PC-3 (cell line): Measurements from ENCODE around the gene GRXCR1. TPM values are rescaled to one million over a fixed set of nuclear protein-coding genes. Genes with fewer than 3 reads are reported as not detected.

ENCODE experiments used
- ATAC-seq: fragments of 200-7000 bp; cut with Tn5 transposase; 2 replicates; pipeline ENCODE4 v1.9.1; 2020; ENCODE audit warnings: mild to moderate bottlenecking, moderate library complexity
- BruUV-seq: library from RNA; stranded (reverse); fragments of 400-500 nt; replicated peaks from 2 replicates; lab custom pipeline; 2021; lab: Mats Ljungman, UMichigan
- CTCF ChIA-PET: fragments of 300-600 bp; sonication (Branson Sonifier 250); formaldehyde crosslinking; loops from one replicate; lab custom pipeline; 2022; ENCODE audit warnings: antibody characterized with exemption; lab: Charles Lee
- POLR2A ChIA-PET: fragments of 300-600 bp; sonication (Branson Sonifier 250); formaldehyde crosslinking; loops from one replicate; lab custom pipeline; 2022; ENCODE audit warnings: antibody characterized with exemption; ENCODE audit not compliant: unreplicated experiment; lab: Charles Lee
- DNase-seq: peaks from one replicate; pipeline ENCODE4 v3.0.0-alpha.2; 2015
- H2AFZ ChIP-seq: fragments of 300-600 bp; sonication (generic); 2 replicates; pipeline ENCODE4 v1.6.0; 2016; ENCODE audit warnings: antibody characterized with exemption, low read length
- H3F3A ChIP-seq: fragments of 300-600 bp; sonication (generic); one replicate; pipeline ENCODE4 v1.6.0; 2017; ENCODE audit warnings: antibody characterized with exemption, low read length, control low read depth, mild to moderate bottlenecking; ENCODE audit not compliant: unreplicated experiment
- H3K27ac ChIP-seq: fragments of 300-600 bp; sonication (generic); 2 replicates; pipeline ENCODE4 v1.5.1; 2016; ENCODE audit warnings: mild to moderate bottlenecking, low read length
- H3K27me3 ChIP-seq: fragments of 300-600 bp; sonication (generic); 2 replicates; pipeline ENCODE4 v1.6.1; 2016; ENCODE audit warnings: low read length, mixed read lengths
- H3K36me3 ChIP-seq: fragments of 300-600 bp; sonication (generic); 2 replicates; pipeline ENCODE4 v1.6.1; 2016; ENCODE audit warnings: low read depth, mixed run types, low read length, mixed read lengths
- H3K4me1 ChIP-seq: fragments of 300-600 bp; sonication (generic); 2 replicates; pipeline ENCODE4 v1.5.1; 2016; ENCODE audit warnings: low read length; ENCODE audit not compliant: insufficient read depth
- H3K4me2 ChIP-seq: fragments of 300-600 bp; sonication (generic); 2 replicates; pipeline ENCODE4 v1.6.0; 2016; ENCODE audit warnings: low read length
- H3K4me3 ChIP-seq: fragments of 300-600 bp; sonication (generic); 2 replicates; pipeline ENCODE4 v1.5.1; 2016; ENCODE audit warnings: mild to moderate bottlenecking, low read length, mixed read lengths
- H3K79me2 ChIP-seq: fragments of 300-600 bp; sonication (generic); 2 replicates; pipeline ENCODE4 v1.6.1; 2017; ENCODE audit warnings: low read length, mixed read lengths
- H3K9ac ChIP-seq: fragments of 300-600 bp; sonication (generic); 2 replicates; pipeline ENCODE4 v1.6.0; 2016; ENCODE audit warnings: mild to moderate bottlenecking, low read length
- H3K9me2 ChIP-seq: fragments of 300-600 bp; sonication (generic); replicated peaks from 2 replicates; pipeline ENCODE4 v1.6.1; 2016; ENCODE audit warnings: mixed run types, low read length, mixed read lengths
- H3K9me3 ChIP-seq: fragments of 300-600 bp; sonication (generic); 2 replicates; pipeline ENCODE4 v1.6.1; 2016; ENCODE audit warnings: low read length, mixed read lengths
- H4K20me1 ChIP-seq: fragments of 300-600 bp; sonication (generic); 2 replicates; pipeline ENCODE4 v1.6.1; 2016; ENCODE audit warnings: low read length, mixed read lengths
- EZH2 ChIP-seq: fragments of 300-600 bp; sonication (generic); IDR thresholded peaks from one replicate; pipeline ENCODE4 v1.6.1; 2017; ENCODE audit warnings: antibody characterized with exemption, mild to moderate bottlenecking, low read length; ENCODE audit not compliant: unreplicated experiment
- EZH2phosphoT487 ChIP-seq: fragments of 300-600 bp; sonication (generic); IDR thresholded peaks from 2 replicates; pipeline ENCODE4 v1.6.1; 2018; ENCODE audit warnings: mild to moderate bottlenecking, antibody characterized with exemption, low read length, borderline replicate concordance
- intact Hi-C: fragments of 100-400 bp; cut with micrococcal nuclease; formaldehyde crosslinking; loops from 2 replicates; pipeline ENCODE4 v1.9.0; 2023
- total RNA-seq: library from RNA; depleted of rRNA; stranded (reverse); fragments of >200 nt; gene quantifications from 2 replicates; pipeline ENCODE4 v1.2.3, GENCODE V29; 2014
- TF ChIP-seq, protein P1 (sequence below): fragments of 300-600 bp; sonication (generic); conservative IDR thresholded peaks from 2 replicates; pipeline ENCODE4 v1.5.1; 2017; ENCODE audit warnings: antibody characterized with exemption, low read depth, mild to moderate bottlenecking, low read length

The GRXCR1 gene
- total RNA-seq, 1 experiment from 2014 or later: not detected

DNA sequence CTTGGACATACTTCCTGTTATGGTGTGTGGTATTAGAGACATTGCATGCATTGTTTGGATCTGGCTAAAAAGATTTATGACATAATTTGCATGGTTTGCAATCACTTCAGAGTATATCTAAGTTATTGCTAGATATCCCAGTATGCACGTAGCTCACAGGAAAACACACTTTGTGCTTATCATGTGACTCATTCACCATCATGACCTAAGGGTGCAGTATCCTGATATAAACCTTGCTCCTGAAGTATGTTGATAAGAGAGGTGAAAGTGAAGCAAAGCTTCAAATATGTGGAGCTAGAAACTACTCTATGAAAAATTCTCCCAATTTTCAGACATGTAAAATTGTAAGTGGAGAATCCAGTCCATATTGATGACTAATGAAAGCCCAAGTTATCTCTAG, 46.9 kb upstream of the GRXCR1 start:
- no peak for DNase-seq
- H3K9ac ChIP-seq: no peak overlapping the region
- H4K20me1 ChIP-seq: no peaks in the 10 kb centered on the region
- ATAC-seq: no peak
- no peaks in the 10 kb centered on the region for H3K27me3 ChIP-seq
- no peaks in the 10 kb centered on the region for H3K9me2 ChIP-seq
- no peak overlapping the region for H3K4me3 ChIP-seq
- H3K36me3 ChIP-seq: no peaks in the 10 kb centered on the region
- H3K27ac ChIP-seq: no peak overlapping the region
- POLR2A ChIA-PET: no interaction called here
- no peak overlapping the region for H2AFZ ChIP-seq
- CTCF ChIA-PET: no interaction called here
- H3K4me1 ChIP-seq: no peaks in the 10 kb centered on the region
- TF ChIP-seq EZH2 (no peak), EZH2phosphoT487 (no peak)
- TF ChIP-seq, protein P1, sequence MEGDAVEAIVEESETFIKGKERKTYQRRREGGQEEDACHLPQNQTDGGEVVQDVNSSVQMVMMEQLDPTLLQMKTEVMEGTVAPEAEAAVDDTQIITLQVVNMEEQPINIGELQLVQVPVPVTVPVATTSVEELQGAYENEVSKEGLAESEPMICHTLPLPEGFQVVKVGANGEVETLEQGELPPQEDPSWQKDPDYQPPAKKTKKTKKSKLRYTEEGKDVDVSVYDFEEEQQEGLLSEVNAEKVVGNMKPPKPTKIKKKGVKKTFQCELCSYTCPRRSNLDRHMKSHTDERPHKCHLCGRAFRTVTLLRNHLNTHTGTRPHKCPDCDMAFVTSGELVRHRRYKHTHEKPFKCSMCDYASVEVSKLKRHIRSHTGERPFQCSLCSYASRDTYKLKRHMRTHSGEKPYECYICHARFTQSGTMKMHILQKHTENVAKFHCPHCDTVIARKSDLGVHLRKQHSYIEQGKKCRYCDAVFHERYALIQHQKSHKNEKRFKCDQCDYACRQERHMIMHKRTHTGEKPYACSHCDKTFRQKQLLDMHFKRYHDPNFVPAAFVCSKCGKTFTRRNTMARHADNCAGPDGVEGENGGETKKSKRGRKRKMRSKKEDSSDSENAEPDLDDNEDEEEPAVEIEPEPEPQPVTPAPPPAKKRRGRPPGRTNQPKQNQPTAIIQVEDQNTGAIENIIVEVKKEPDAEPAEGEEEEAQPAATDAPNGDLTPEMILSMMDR: no peak
- no peak overlapping the region for H3K4me2 ChIP-seq
- H3F3A ChIP-seq: no peaks in the 10 kb centered on the region
- no TSS peak for BruUV-seq
- no peaks in the 10 kb centered on the region for H3K79me2 ChIP-seq
- intact Hi-C loops: no loop called here
- H3K9me3 ChIP-seq: no peaks in the 10 kb centered on the region

DNA sequence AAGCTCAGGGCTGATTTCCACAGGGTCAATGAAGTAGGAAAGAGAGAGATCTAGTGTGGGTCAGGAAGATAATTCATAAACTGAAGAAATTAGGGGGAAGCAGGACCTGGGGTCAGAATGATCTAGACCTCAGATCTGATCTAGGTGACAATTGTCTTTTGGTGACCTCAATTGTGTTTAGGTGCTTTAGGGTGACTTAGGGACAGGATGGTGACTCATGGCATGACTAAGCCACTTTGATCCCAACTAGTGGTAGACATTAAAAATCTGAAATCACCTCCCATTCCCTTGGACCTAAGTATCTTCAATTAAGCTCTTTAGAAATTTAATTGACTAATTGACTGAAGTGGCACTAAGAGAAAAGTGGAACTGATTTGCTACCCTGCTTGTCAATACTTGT, 36.7 kb upstream of the GRXCR1 start:
- Histone ChIP-seq H3K9me2 (no peaks in the 10 kb centered on the region), H3K9me3 (no peaks in the 10 kb centered on the region), H3K36me3 (no peaks in the 10 kb centered on the region), H4K20me1 (no peaks in the 10 kb centered on the region), H3K27me3 (no peaks in the 10 kb centered on the region), H3K9ac (no peak overlapping the region), H3K79me2 (no peaks in the 10 kb centered on the region), H3K4me2 (no peak overlapping the region), H2AFZ (no peak overlapping the region), H3K4me1 (no peaks in the 10 kb centered on the region), H3F3A (no peaks in the 10 kb centered on the region), H3K4me3 (no peak overlapping the region), H3K27ac (no peak overlapping the region)
- ChIA-PET CTCF (no interaction called here), POLR2A (interaction anchor here (0.6 kb wide), 1 partner anchor 36 kb away, joined by 3 read pairs; no protein-coding TSS in a partner anchor)
- BruUV-seq: no TSS peak
- DNase-seq (peak; percentile 12), ATAC-seq (no peak)
- no peak for TF ChIP-seq EZH2
- TF ChIP-seq EZH2phosphoT487: no peak
- TF ChIP-seq, protein P1: no peak
- intact Hi-C loops: no loop called here

DNA sequence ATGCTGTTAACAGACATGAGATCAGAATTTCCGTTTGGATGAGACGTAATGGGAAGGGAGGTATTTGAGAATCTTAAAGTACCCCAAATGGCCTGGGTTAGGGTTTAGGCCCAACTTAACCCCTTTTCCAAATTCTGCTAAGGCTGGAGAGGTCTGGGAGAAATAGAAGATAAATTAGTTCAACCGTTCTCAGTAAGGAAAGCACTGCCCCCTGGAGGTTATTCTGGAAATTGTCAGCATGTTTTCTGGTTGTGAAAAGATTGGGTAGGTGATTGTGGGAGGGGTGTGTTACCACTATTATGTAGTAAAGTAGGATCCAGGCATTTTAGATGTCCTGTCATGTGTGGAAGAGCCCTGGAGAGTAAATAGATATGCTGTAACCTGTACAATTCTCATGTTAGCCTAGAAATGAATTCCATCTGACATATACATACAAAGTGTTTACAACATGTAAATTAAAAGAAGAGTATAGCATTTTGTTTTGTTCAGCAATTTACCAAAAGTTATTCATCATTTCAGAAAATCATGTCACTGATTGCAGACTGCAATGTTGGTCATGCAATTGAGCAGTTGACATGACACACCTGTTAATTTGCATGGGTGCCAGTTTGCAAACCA, 26.8 kb upstream of the GRXCR1 start:
- Histone ChIP-seq H3K9me2 (no peaks in the 10 kb centered on the region), H4K20me1 (no peaks in the 10 kb centered on the region), H3K36me3 (no peaks in the 10 kb centered on the region), H2AFZ (no peak overlapping the region), H3F3A (no peaks in the 10 kb centered on the region), H3K9me3 (no peaks in the 10 kb centered on the region), H3K9ac (no peak overlapping the region), H3K27me3 (peaks cover 7% of the 10 kb centered on the region; the same call in 1 of the 2 replicates), H3K4me3 (no peak overlapping the region), H3K4me1 (no peaks in the 10 kb centered on the region), H3K79me2 (no peaks in the 10 kb centered on the region), H3K4me2 (no peak overlapping the region), H3K27ac (no peak overlapping the region)
- CTCF ChIA-PET: no interaction called here
- peak; percentile 75 for DNase-seq
- no peak for TF ChIP-seq EZH2
- TF ChIP-seq, protein P1: peak; percentile 68
- no peak for TF ChIP-seq EZH2phosphoT487
- intact Hi-C loops: loop anchor here (1.0 kb wide), 1 partner anchor 297 kb away; no protein-coding TSS in a partner anchor
- ATAC-seq: peak; percentile 37; the same call in 1 of the 2 replicates
- POLR2A ChIA-PET: no interaction called here
- BruUV-seq: no TSS peak
